ENCODE measurements around the gene FCHO2. TPM values are rescaled to one million over a fixed set of nuclear protein-coding genes. Genes with fewer than 3 reads are reported as not detected.

The FCHO2 gene
- total and polyA plus RNA-seq, 2 donors from 2014 or later: 6.5 to 48.1 TPM

GRCh38 chr5:73106335-73106734, 150.5 kb downstream of the FCHO2 start:
- Histone ChIP-seq H3K9me3 (ENCODE audit: control insufficient read depth in 2 of 3, insufficient read depth in 1 of 3, low read length in 3 of 3) (peaks cover 0 to 3% (median 0%) of the 10 kb centered on the region in 3 donors), H3K36me3 (ENCODE audit: control insufficient read depth in 2 of 3, insufficient read depth in 3 of 3, low read length in 3 of 3) (no peaks in the 10 kb centered on the region), H3K4me3 (ENCODE audit: low read length in 3 of 3) (no peak overlapping the region), H3K9ac (ENCODE audit: low read length in 3 of 3) (no peak overlapping the region), H3K4me1 (ENCODE audit: control insufficient read depth in 2 of 3, insufficient read depth in 2 of 3, low read depth in 1 of 3, low read length in 3 of 3) (no peaks in the 10 kb centered on the region), H3K27me3 (ENCODE audit: control insufficient read depth, insufficient read depth, low read length) (no peaks in the 10 kb centered on the region), H3K27ac (ENCODE audit: low read depth in 2 of 2, low read length in 2 of 2) (no peak overlapping the region)
- FAIRE-seq (no peak), DNase-seq (no peak)
- intact Hi-C loops (cut with DNase I): no loop called here
- TF ChIP-seq, protein P1, sequence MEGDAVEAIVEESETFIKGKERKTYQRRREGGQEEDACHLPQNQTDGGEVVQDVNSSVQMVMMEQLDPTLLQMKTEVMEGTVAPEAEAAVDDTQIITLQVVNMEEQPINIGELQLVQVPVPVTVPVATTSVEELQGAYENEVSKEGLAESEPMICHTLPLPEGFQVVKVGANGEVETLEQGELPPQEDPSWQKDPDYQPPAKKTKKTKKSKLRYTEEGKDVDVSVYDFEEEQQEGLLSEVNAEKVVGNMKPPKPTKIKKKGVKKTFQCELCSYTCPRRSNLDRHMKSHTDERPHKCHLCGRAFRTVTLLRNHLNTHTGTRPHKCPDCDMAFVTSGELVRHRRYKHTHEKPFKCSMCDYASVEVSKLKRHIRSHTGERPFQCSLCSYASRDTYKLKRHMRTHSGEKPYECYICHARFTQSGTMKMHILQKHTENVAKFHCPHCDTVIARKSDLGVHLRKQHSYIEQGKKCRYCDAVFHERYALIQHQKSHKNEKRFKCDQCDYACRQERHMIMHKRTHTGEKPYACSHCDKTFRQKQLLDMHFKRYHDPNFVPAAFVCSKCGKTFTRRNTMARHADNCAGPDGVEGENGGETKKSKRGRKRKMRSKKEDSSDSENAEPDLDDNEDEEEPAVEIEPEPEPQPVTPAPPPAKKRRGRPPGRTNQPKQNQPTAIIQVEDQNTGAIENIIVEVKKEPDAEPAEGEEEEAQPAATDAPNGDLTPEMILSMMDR (IDR thresholded peaks at IDR 0.05; ENCODE audit: borderline replicate concordance, extremely low read depth, insufficient read depth): no peak

DNA sequence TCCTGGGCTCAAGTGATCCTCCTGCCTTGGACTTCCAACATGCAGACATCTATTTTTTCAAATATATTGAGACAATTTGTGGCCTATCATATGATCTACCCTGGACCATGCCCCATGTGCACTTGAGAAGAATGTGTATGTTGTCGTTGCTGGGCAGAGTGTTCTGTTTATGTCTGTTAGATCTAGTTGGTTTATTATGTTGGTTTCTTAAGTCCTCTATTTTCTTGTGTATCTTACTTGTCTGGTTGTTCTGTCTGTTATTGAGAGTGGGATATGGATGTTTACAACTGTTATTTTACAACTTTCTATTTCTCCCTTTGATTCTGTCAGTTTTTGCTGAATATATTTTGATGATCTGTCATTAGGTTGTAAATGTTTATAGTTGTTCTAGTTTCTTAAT, 154.3 kb downstream of the FCHO2 start:
- Histone ChIP-seq H3K9ac (ENCODE audit: low read length in 3 of 3) (no peak overlapping the region), H3K27ac (ENCODE audit: low read depth in 2 of 2, low read length in 2 of 2) (no peak overlapping the region), H3K9me3 (ENCODE audit: control insufficient read depth in 2 of 3, insufficient read depth in 1 of 3, low read length in 3 of 3) (peaks cover 0 to 3% (median 0%) of the 10 kb centered on the region in 3 donors), H3K36me3 (ENCODE audit: control insufficient read depth in 2 of 3, insufficient read depth in 3 of 3, low read length in 3 of 3) (no peaks in the 10 kb centered on the region), H3K4me3 (ENCODE audit: low read length in 3 of 3) (no peak overlapping the region), H3K27me3 (ENCODE audit: control insufficient read depth, insufficient read depth, low read length) (no peaks in the 10 kb centered on the region), H3K4me1 (ENCODE audit: control insufficient read depth in 2 of 3, insufficient read depth in 2 of 3, low read depth in 1 of 3, low read length in 3 of 3) (no peaks in the 10 kb centered on the region)
- intact Hi-C loops (cut with DNase I): no loop called here
- FAIRE-seq (no peak), DNase-seq (no peak)
- TF ChIP-seq, protein P1 (IDR thresholded peaks at IDR 0.05; ENCODE audit: borderline replicate concordance, extremely low read depth, insufficient read depth): no peak

GRCh38 chr5:73111536-73111935, 155.7 kb downstream of the FCHO2 start:
- no peak for FAIRE-seq
- intact Hi-C loops (cut with DNase I): no loop called here
- H3K9me3 ChIP-seq (ENCODE audit: control insufficient read depth in 2 of 3, insufficient read depth in 1 of 3, low read length in 3 of 3): peaks cover 0 to 3% (median 0%) of the 10 kb centered on the region in 3 donors

More at GRCh38 chr5:73111536-73111935, 155.7 kb downstream of the FCHO2 start:
- Histone ChIP-seq H3K36me3 (ENCODE audit: control insufficient read depth in 2 of 3, insufficient read depth in 3 of 3, low read length in 3 of 3) (no peaks in the 10 kb centered on the region), H3K27ac (ENCODE audit: low read depth in 2 of 2, low read length in 2 of 2) (no peak overlapping the region), H3K27me3 (ENCODE audit: control insufficient read depth, insufficient read depth, low read length) (no peaks in the 10 kb centered on the region), H3K4me3 (ENCODE audit: low read length in 3 of 3) (no peak overlapping the region), H3K4me1 (ENCODE audit: control insufficient read depth in 2 of 3, insufficient read depth in 2 of 3, low read depth in 1 of 3, low read length in 3 of 3) (no peaks in the 10 kb centered on the region), H3K9ac (ENCODE audit: low read length in 3 of 3) (no peak overlapping the region)
- DNase-seq: no peak
- TF ChIP-seq, protein P1 (IDR thresholded peaks at IDR 0.05; ENCODE audit: borderline replicate concordance, extremely low read depth, insufficient read depth): no peak

Measured in kidney (tissue), 14 donors.